ENCODE data around the gene ZSWIM5.
"Not testable (repeated sequence)": the region's sequence is repeated elsewhere in the genome, so short reads cannot be mapped to it uniquely, and the experiment has no call there.

Gene ZSWIM5

GRCh38 chr1:45205910-45206721, at the start of gene ZSWIM5:
Gene ZSWIM5, minus strand, starts transcription at chr1:45206605. Its CDS starts 255 bp downstream, at chr1:45206350.
- DNase-seq, result no peak

- DNase-seq, result no peak
Observed at GRCh38 chr1:45254490-45254889, 48.1 kb upstream of the ZSWIM5 start.

GRCh38 chr1:45250544-45250943, 44.1 kb upstream of the ZSWIM5 start:
- DNase-seq, result no peak

GRCh38 chr1:45248004-45248403, 41.6 kb upstream of the ZSWIM5 start:
- not testable (repeated sequence) for DNase-seq

- DNase-seq, result no peak
Observed at GRCh38 chr1:45246760-45247159, 40.4 kb upstream of the ZSWIM5 start.

GRCh38 chr1:45246359-45246758, 40.0 kb upstream of the ZSWIM5 start:
- not testable (repeated sequence) for DNase-seq

DNA sequence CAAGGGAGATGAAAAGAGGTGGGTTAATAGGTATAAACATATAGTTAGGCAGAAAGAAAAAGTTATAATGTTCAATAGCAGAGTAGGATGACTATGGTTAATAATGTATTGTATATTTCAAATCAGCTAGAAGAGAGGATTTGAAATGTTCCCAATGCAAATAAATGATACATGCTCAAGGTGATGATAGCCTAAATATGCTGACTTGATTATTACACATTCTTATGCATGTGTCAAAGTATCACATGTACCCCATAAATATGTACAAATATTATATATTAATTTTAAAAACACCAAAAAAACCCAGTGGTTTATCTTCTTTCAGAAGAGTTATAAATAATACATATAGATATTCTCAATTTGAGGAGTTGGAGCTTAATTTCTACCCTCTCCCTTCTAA, 38.3 kb upstream of the ZSWIM5 start:
- no peak for DNase-seq

GRCh38 chr1:45243476-45244343, 37.3 kb upstream of the ZSWIM5 start:
- no peak for DNase-seq

DNA sequence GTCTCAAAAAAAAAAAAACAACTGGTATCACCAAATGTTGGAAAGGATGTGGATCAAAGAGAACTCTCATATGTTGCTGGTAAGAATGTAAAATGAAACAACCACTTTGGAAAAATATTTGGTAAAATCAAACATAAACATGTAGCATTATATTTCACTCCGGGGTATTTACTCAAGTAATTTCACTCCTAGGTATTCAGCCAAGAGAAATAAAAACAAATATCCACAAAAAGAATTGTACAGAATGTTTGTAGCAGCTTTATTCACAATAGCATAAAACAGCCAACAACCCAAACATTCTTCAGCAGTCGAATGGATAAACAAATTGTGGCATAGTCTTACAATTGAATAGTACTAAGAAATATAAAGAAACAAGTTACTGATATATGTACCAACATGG, 32.4 kb upstream of the ZSWIM5 start:
- no peak for DNase-seq

DNA sequence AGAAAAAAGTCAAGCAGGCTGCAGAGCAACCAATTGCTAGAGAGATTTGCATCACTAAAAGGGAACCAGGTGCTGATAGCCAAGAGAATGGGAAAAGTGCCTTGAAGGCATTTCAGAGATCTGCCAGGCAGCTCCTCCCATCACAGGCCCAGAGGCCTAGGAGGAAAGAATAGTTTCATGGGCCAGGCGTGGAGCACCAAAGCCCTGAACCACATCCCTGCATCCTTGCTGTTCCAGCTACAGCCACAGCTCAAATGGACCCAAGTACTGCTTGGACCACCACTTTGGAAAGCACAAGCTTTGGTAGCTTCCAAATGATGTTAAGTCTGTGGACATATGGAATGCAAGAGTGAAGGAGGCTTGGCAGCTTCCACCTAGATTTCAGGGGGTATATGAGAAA, 29.7 kb upstream of the ZSWIM5 start:
- DNase-seq, result no peak

DNA sequence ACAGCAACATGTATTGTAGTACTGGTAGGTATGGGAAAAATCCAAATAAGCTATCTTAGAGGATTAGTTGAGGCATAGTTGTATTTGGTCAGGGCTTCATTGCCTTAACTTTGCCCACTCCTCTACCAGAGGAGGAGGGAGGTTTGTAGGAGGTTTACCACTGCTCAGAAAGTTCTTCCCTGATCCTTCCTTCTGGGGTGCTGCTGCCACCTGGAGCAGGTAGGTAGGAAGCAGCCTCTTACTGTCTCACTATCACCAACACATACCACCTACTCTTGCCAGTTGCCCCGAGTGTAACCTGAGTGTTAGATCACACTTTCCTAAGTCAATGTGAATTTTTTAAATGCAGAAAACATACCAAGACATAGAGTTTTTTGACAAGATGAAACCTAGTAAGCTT, 24.1 kb upstream of the ZSWIM5 start:
- DNase-seq, result no peak

DNA sequence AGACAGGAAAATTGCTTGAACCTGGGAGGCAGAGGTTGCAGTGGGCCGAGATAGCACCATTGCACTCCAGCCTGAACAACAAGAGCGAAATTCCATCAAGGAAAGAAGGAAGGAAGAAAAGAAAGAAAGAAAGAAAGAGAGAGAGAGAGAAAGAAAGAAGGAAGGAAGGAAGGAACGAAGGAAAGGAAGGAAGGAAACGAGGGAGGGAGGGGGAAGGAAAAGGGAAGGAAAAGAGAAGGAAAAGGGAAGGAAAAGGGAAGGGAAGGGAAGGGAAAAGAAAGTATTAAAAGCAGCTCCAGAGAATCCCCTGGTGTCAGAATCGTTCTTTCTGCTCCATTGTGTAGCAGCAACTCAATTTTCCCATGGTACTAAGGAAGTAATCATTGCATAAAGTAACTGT, 19.2 kb upstream of the ZSWIM5 start:
- no peak for DNase-seq

DNA sequence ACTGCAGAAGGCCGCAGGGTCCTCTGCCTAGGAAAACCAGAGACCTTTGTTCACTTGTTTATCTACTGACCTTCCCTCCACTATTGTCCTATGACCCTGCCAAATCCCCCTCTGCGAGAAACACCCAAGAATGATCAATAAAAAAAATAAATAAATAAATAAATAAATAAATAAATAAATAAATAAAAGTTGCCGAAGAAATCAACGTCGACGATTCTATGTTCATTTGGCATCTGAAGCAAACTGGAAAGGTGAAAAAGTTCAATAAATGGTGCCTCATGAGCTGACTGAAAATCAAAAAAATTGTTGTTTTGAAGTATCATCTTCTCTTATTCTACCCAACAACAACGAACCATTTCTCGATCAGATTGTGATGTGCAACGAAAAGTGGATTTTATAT, 17.3 kb upstream of the ZSWIM5 start:
- DNase-seq, result not testable (repeated sequence)

- no peak for DNase-seq
Observed at GRCh38 chr1:45221716-45222115, 15.3 kb upstream of the ZSWIM5 start.

- DNase-seq, result no peak
Observed at GRCh38 chr1:45216861-45217260, 10.5 kb upstream of the ZSWIM5 start.

- no peak for DNase-seq
Observed at GRCh38 chr1:45216200-45216541, 9.8 kb upstream of the ZSWIM5 start.

DNA sequence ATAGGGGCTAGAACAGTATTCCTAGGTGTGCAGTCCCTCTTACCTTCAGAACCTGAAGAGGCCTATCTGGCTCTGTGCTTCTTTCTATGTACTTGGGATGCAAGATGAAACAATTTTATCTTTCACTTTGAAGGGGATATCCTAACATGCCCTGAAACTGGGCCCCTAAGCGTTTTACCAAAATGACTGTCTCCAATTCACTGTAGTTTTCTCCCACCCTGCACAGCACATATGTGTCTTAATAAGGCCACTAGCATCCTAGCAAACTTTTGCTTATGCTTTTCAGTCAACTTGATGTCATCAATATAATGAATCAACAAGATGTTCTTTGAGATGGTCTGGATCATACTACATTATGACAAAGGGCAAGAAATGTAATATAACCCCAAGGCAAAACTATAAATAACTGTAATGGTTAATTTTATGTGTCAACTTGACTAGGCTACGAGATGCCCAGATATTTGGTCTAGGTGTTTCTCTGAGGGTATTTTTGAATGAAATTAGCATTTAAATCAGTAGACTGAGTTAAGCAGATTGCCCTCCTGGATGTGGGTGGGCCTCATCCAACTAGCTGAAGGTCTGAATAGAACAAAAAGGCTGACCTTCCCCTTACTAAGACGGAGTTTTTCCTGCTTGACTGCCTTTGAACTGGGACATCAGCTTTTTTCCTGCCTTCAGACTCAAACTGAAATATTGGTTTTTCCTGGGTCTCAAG, 9.2 kb upstream of the ZSWIM5 start:
- DNase-seq, result no peak

DNA sequence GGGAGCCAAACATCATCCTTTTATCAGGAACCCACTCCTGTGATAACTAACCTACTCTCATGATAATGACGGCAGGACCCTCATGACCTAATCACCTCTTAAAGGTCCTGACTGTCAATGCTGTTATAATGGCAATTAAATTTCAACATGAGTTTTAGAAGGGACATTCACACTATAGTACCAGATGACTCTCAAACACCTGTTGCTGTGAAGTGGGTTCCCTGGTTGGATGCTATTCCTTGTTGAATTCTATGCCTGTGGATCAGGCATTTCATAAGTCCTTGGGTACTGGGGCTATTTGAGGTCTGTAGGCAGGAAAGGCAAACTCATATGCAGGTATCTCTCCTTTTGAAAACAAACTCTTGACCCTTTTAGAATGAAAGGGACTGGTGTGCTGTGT, 7.5 kb upstream of the ZSWIM5 start:
- no peak for DNase-seq

DNA sequence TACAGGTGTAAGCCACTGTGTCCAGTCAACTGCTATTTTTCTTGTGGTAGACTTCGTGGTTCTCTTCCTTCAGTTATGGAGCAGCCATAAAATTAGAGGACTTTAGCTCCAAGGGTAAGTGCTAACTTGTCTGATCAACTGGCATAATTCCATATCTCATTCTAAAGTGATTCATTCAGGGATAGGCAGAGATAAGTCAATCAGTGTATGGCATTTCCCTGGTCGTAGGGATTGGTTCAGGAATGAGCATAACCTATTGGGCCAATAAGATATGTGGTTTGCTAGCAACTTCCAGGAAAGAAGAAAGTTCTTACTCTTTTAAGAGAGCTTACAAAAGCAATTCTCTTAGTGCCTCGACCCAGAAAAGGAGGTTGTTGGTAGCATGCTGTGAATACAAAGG, 4.7 kb upstream of the ZSWIM5 start:
- DNase-seq, result no peak

GRCh38 chr1:45206808-45207623, 611 bp upstream of the ZSWIM5 start:
- no peak for DNase-seq

DNA sequence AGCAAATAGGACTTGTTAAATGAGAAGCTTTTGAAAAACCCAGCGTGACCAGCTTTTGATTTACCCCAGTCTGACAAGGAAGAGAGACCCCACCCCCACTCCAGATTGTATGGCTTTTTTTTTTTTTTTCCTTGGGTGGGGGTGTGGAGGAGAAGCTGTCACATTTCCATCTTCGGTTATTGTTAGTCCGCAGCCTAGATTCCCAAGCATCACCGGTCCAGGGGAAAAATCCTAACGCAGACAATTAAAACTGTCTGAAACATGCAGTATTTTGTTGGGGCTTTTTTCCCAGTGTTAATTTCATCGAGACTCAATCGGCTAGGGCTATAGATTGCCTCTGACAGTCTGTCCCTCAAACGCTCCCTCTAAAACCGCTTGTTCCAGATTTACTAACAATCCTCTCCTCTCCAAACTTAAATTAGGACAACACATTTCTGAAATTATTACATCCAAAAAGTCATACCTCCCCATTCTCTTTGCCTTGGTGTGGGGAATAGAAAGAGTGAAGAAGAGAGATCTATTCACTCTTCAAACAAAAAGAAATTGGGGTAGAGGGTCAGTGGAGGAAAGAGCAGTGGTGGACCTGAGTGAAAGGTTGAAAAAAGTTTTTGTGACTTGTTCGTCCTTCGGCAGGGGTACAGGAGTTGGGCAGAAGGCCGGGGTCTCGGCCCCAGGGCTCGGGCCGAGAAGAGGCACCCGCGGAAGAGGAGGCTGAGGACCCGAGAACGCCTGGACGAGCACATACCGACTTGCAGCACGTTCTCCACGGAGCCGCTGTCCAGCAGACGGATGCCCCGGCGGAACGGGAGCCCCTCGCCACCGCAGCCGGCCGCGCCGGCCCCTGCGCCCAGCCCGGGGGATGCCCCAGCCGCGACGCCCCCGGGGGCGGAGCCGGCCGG, 1.1 kb downstream of the ZSWIM5 start:
- no peak for DNase-seq
